Neuron (in vitro differentiated cells): Measurements from ENCODE around the gene LONRF2.

ENCODE experiments used
- H2AFZ ChIP-seq: one replicate; pipeline ENCODE4 v1.6.1; 2013; ENCODE audit warnings: low read depth, mild to moderate bottlenecking, inconsistent platforms, low read length, moderate library complexity
- H3K27me3 ChIP-seq: one replicate; pipeline ENCODE4 v1.6.1; 2013; ENCODE audit warnings: low read length; ENCODE audit not compliant: insufficient read depth
- H3K36me3 ChIP-seq: one replicate; pipeline ENCODE4 v1.6.1; 2013; ENCODE audit warnings: low read length; ENCODE audit not compliant: insufficient read depth
- H3K4me1 ChIP-seq: one replicate; pipeline ENCODE4 v1.6.1; 2013; ENCODE audit warnings: low read length; ENCODE audit not compliant: insufficient read depth
- H3K4me3 ChIP-seq: 2 replicates; pipeline ENCODE4 v1.5.1; 2013; ENCODE audit warnings: mild to moderate bottlenecking, low read length, moderate library complexity
- H3K9me3 ChIP-seq: one replicate; pipeline ENCODE4 v1.6.1; 2013; ENCODE audit warnings: low read length

The LONRF2 gene

DNA sequence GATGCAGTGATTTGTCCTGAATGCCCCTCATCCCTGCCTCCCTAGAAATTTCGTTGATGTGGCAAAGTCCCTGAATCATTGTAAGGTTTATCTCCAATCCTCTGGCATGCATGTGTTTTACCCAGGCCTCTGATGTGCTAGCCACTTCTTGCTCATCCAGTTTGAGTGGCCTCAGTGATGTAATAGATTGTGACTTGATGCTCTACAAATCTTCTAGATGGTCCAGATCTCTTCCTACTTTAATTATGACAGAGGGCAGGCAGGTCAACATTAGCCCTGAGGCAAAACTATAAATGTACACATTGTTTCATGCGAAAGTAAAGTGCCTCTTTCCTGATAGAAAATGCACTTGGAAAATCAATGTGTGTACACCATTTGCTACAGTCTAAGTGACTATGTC is 54.5 kb downstream of the LONRF2 start:
- no peaks in the 10 kb centered on the region for H3K27me3 ChIP-seq
- peaks cover 5% of the 10 kb centered on the region for H3K9me3 ChIP-seq

GRCh38 chr2:100266126-100266525 is 56.2 kb downstream of the LONRF2 start:
- no peak overlapping the region for H2AFZ ChIP-seq
- no peaks in the 10 kb centered on the region for H3K27me3 ChIP-seq
- no peak overlapping the region for H3K4me3 ChIP-seq
- no peaks in the 10 kb centered on the region for H3K36me3 ChIP-seq
- H3K4me1 ChIP-seq: no peaks in the 10 kb centered on the region
- peaks cover 4% of the 10 kb centered on the region for H3K9me3 ChIP-seq

More for the DNA sequence above, 54.5 kb downstream of the LONRF2 start:
- Histone ChIP-seq H3K4me3 (no peak overlapping the region), H3K4me1 (no peaks in the 10 kb centered on the region), H3K36me3 (no peaks in the 10 kb centered on the region), H2AFZ (no peak overlapping the region)

GRCh38 chr2:100265226-100265625 is 57.1 kb downstream of the LONRF2 start:
- Histone ChIP-seq H3K4me1 (no peaks in the 10 kb centered on the region), H3K27me3 (no peaks in the 10 kb centered on the region), H2AFZ (no peak overlapping the region), H3K9me3 (no peaks in the 10 kb centered on the region), H3K36me3 (no peaks in the 10 kb centered on the region), H3K4me3 (no peak overlapping the region)

DNA sequence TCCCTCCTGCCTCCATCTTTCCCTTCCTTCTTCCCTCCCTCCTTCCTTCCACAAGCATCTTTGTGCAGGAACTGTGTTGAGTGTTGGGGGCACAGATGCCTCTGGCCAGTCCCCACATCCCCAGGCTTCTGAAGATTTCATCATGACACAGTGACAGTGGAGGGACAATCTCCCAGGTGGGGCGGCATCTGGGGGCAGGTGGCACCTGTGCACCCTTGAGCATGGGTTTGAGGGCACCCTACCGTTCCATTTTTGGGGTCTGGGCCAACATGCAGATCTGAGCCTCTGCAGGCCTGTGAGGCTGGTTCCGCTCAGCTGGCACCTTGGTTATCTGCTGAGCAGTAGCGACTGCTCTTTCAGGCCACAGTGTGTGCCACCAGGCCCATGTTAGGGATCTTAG is 57.6 kb downstream of the LONRF2 start:
- Histone ChIP-seq H3K4me3 (no peak overlapping the region), H3K36me3 (no peaks in the 10 kb centered on the region), H3K9me3 (no peaks in the 10 kb centered on the region), H3K4me1 (no peaks in the 10 kb centered on the region), H2AFZ (no peak overlapping the region), H3K27me3 (no peaks in the 10 kb centered on the region)

- H2AFZ ChIP-seq: no peak overlapping the region
- no peaks in the 10 kb centered on the region for H3K4me1 ChIP-seq
- H3K9me3 ChIP-seq: no peaks in the 10 kb centered on the region
- no peak overlapping the region for H3K4me3 ChIP-seq
- no peaks in the 10 kb centered on the region for H3K27me3 ChIP-seq
- H3K36me3 ChIP-seq: no peaks in the 10 kb centered on the region
These were observed 58.2 kb downstream of the LONRF2 start for GRCh38 chr2:100264121-100264520.

DNA sequence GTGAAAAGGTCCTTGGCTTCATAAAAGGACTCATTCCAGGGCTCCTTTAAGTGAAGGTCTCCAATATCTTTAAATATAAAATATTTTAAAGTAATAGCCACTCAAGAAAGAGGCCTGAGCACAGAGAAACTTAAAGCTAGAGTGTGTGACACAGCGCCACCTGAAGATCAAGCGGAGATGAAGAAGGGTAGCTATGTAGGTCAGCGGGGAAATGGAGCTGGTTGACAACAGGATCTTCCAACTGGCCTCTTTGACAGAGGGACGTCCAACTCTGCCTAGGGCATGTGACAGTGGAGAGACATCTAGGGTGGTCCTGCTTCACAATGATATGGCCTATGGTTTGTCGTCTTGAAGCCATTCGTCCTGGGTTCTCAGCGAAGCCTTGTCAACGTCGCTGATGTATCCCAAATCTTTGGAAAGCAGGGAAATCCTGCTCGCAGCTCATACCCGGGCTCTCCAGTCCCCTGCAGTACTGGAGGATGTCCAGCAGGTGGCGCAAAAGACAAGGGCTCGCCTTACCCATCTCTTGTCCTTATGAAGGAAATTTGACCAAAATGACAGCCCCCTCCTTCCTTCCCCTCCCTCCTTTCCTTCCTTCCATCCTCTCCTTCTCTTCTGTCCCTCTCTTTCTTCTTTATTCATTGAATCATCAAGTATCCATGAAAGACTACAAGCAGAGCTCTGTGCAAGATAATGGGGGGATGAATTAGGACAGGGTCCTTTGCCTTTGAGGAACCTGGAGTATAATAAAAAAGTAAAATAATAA is 59.6 kb downstream of the LONRF2 start:
- H2AFZ ChIP-seq: no peak overlapping the region
- no peaks in the 10 kb centered on the region for H3K27me3 ChIP-seq
- H3K9me3 ChIP-seq: no peaks in the 10 kb centered on the region
- no peaks in the 10 kb centered on the region for H3K36me3 ChIP-seq
- no peak overlapping the region for H3K4me3 ChIP-seq
- H3K4me1 ChIP-seq: no peaks in the 10 kb centered on the region

GRCh38 chr2:100262046-100262445 is 60.3 kb downstream of the LONRF2 start:
- Histone ChIP-seq H3K9me3 (no peaks in the 10 kb centered on the region), H3K36me3 (no peaks in the 10 kb centered on the region), H3K4me1 (no peaks in the 10 kb centered on the region), H3K4me3 (no peak overlapping the region), H3K27me3 (no peaks in the 10 kb centered on the region), H2AFZ (no peak overlapping the region)

DNA sequence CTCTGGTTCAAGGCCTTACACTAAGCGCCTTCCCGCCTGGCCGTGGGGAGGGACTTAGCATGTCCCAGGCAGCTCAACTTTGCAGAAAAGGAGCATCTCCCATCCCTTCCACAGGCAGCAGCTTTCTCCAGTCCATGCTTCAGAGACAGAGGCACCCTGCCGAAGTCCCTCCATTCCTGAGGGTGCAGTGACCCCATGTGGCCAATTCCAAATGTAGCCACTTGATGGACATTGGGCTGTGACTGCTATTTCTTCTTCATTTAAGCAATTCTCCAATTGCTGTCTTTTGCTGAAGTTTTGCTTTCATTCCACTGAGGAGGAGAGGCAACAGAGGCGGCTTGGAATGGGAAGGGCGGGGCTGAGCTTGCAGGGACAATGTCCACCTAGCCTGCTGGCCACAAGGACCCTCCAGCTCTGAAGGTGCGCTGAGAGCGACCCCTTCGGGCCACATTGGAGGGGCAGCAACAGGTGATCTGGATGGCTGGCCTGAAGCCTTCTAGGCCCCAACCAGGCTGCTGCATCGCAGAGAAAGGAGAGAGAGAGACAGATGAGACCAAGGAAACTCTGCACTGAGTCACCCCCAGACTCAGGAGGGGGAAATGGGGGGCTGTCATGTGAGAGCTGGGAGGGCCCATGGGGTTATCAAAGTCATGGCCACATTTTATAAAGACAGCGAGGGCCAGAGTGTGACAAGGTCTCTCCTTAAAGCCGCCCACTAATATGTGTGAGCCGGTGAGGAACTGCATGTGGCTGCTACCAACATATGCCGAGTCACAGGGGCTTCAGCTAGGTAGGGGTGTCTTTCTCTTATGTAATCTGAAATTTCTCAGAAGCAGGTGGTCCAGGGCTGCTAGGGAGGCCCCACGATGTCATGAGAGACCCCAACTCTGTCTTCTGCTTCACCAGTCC is 61.3 kb downstream of the LONRF2 start:
- Histone ChIP-seq H3K36me3 (no peaks in the 10 kb centered on the region), H2AFZ (no peak overlapping the region), H3K4me1 (no peaks in the 10 kb centered on the region)

GRCh38 chr2:100259106-100259505 is 63.2 kb downstream of the LONRF2 start:
- H3K4me3 ChIP-seq: no peak overlapping the region
- H3K27me3 ChIP-seq: no peaks in the 10 kb centered on the region
- no peaks in the 10 kb centered on the region for H3K9me3 ChIP-seq
- H3K36me3 ChIP-seq: no peaks in the 10 kb centered on the region
- H2AFZ ChIP-seq: no peak overlapping the region
- no peaks in the 10 kb centered on the region for H3K4me1 ChIP-seq

More for the DNA sequence above, 61.3 kb downstream of the LONRF2 start:
- Histone ChIP-seq H3K27me3 (no peaks in the 10 kb centered on the region), H3K9me3 (no peaks in the 10 kb centered on the region), H3K4me3 (no peak overlapping the region)

GRCh38 chr2:100257939-100258338 is 64.4 kb downstream of the LONRF2 start:
- Histone ChIP-seq H3K4me3 (no peak overlapping the region), H2AFZ (no peak overlapping the region), H3K9me3 (no peaks in the 10 kb centered on the region), H3K36me3 (no peaks in the 10 kb centered on the region), H3K4me1 (no peaks in the 10 kb centered on the region), H3K27me3 (no peaks in the 10 kb centered on the region)

GRCh38 chr2:100256849-100257248 is 65.5 kb downstream of the LONRF2 start:
- no peaks in the 10 kb centered on the region for H3K27me3 ChIP-seq
- no peaks in the 10 kb centered on the region for H3K4me1 ChIP-seq
- H2AFZ ChIP-seq: no peak overlapping the region
- no peaks in the 10 kb centered on the region for H3K36me3 ChIP-seq
- H3K4me3 ChIP-seq: no peak overlapping the region
- H3K9me3 ChIP-seq: no peaks in the 10 kb centered on the region

DNA sequence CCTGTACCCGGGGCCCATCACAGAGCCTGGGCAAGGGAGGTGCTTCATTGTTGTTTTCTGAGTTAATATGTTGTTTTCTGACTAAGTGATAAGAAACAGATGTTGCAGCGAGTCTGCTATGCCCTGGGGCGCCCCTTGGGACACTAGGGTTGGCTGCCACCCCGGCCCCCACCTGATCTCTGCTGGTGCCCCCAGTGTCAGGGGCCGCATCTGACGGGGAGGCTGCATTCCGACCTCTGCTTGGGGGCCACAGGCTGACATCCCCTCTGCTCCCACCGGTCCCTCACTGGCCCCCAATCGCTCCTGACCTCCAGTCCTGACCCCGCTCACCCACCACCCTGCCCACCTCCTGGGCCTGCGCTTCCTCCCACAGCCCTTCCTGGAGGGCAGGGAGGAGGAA is 65.9 kb downstream of the LONRF2 start:
- no peak overlapping the region for H2AFZ ChIP-seq
- H3K4me1 ChIP-seq: no peaks in the 10 kb centered on the region
- no peaks in the 10 kb centered on the region for H3K36me3 ChIP-seq
- no peaks in the 10 kb centered on the region for H3K27me3 ChIP-seq
- no peak overlapping the region for H3K4me3 ChIP-seq
- H3K9me3 ChIP-seq: no peaks in the 10 kb centered on the region

DNA sequence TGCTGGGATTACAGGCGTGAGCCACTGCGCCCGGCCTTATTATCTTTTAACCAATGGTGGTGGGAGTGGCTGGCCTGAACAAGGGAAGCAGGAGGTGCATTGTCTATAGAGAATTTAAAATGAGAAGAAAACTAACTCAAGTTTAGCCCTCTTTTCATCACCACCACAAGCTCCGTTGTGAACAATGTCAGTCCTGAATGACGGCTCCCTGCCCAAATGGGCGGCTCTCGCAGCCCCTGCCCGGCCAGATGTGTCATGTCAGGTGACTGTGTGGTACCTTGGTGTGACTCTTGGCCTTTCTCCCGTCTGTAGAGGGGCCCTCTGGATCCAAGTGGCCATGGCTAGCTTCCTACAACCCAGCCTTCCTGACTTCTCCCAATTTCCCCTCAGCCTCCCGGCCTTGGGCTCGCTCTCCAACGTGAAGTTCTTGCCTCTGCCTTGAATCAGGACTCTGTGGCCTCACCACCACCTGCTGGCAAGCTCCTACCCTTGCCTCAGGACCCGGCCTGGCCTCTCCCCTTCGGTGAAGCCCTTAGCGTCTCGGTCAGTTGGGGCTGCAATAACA is 67.6 kb downstream of the LONRF2 start:
- no peaks in the 10 kb centered on the region for H3K4me1 ChIP-seq
- no peaks in the 10 kb centered on the region for H3K9me3 ChIP-seq
- no peaks in the 10 kb centered on the region for H3K27me3 ChIP-seq

More for the DNA sequence above, 67.6 kb downstream of the LONRF2 start:
- Histone ChIP-seq H3K4me3 (no peak overlapping the region), H3K36me3 (no peaks in the 10 kb centered on the region), H2AFZ (no peak overlapping the region)
